Activated CD4-positive, alpha-beta T cell treated with anti-CD3 and anti-CD28 coated beads, Interleukin-2, amount 10 ng/mL, durations not matched to agents 24 days and 14 days (primary cell): ENCODE data around the gene ARHGAP25. TPM values are rescaled to one million over a fixed set of nuclear protein-coding genes. Genes with fewer than 3 reads are reported as not detected.

ENCODE experiments used
- DNase-seq: peaks from one replicate; pipeline ENCODE4 v3.0.0; 2022
- H3K27ac Mint-ChIP-seq: one replicate; pipeline ENCODE4 v1.8.0; 2022; ENCODE audit warnings: mild to moderate bottlenecking, mixed read lengths
- H3K27me3 Mint-ChIP-seq: one replicate; pipeline ENCODE4 v1.8.0; 2022; ENCODE audit warnings: mixed read lengths
- H3K36me3 Mint-ChIP-seq: one replicate; pipeline ENCODE4 v1.8.0; 2022; ENCODE audit warnings: low read depth, mild to moderate bottlenecking, mixed read lengths
- H3K4me1 Mint-ChIP-seq: one replicate; pipeline ENCODE4 v1.8.0; 2021; ENCODE audit warnings: mixed read lengths
- H3K4me3 Mint-ChIP-seq: one replicate; pipeline ENCODE4 v1.8.0; 2022; ENCODE audit warnings: mild to moderate bottlenecking, moderate library complexity, mixed read lengths
- H3K9me3 Mint-ChIP-seq: one replicate; pipeline ENCODE4 v1.8.0; 2021; ENCODE audit warnings: mixed read lengths
- intact Hi-C: fragments of 100-400 bp; cut with micrococcal nuclease; formaldehyde crosslinking; loops from one replicate; pipeline ENCODE4 v1.15.1; 2023
- total RNA-seq: library from RNA; stranded (reverse); gene quantifications from 2 replicates; pipeline ENCODE4 v1.2.3, GENCODE V29; 2022

Gene ARHGAP25
- total RNA-seq, 1 donor from 2014 or later: 37.8 TPM

DNA sequence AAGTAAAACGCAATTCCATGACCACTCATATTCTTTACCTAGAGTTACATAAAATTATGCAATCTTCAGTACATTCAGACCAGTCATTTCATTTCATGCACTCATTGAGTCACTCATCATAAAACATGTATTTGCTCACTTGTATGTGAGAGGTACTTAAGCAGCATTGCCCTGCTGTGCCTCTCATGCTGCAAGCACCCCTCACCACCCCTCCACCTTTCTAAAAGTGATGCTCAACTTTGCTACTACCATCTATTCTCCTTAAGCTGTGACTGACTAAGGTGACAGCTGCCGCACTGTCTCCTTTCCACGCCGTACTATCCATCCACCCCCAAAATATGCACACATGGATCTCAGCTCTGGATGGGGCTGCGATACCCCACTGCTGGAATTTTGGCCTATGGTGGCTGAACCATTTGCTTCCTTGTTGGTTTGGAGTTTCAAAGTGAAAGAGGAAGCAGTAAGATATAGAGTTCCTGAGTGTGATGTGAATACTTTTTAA is 7.2 kb downstream of the ARHGAP25 start:
- intact Hi-C loops: loop anchor here (1.0 to 2.0 kb wide), 2 partner anchors 15 to 22 kb away; no protein-coding TSS in a partner anchor
- peak overlapping the region; percentile 82 for H3K27ac Mint-ChIP-seq
- no peak for DNase-seq

DNA sequence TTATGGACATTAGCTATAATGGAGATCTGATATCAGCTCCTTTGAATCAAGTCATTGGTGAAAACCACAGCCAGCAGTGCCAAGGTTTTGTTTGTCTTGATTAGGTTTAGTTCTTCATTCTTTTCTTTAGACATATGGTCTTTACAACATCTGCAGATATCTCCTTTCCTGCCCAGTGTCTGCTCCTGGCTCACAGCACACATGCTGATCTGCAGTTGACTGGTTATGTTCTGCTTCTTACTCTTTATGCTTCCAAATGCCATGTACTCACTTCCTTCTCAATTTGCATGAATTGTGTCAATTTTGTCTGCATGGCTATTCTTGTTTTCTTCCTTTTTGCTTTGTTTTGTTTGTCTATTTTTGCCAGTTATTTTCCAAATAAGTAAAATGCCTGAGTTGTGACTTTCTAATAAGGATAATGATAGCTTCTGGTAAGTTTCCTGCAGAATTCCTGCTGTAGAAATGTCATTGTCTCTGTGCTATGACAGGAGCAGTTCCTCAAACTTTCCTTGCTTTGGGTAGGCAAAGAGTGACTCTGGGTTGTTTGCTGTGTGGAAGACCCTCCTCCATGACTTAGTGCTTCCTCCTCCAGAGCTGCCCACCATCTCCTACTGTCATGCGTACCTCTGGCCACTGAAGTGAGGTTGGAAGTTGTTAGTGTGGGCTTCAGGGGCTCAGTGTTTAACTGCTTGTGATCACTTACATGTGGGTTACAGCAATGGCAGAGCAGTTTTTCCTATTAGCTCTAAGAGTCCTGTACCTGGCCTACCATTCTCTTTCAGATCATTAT is 8.2 kb downstream of the ARHGAP25 start:
- Mint-ChIP-seq H3K4me1 (peaks cover 88% of the 10 kb centered on the region), H3K4me3 (peak overlapping the region; percentile 59), H3K9me3 (peaks cover 5% of the 10 kb centered on the region), H3K27me3 (no peaks in the 10 kb centered on the region), H3K27ac (peak overlapping the region; percentile 5), H3K36me3 (peaks cover 58% of the 10 kb centered on the region)
- DNase-seq: no peak
- intact Hi-C loops: no loop called here

More for the DNA sequence above, 7.2 kb downstream of the ARHGAP25 start:
- H3K4me3 Mint-ChIP-seq: peak overlapping the region; percentile 74
- peaks cover 5% of the 10 kb centered on the region for H3K9me3 Mint-ChIP-seq
- H3K27me3 Mint-ChIP-seq: no peaks in the 10 kb centered on the region
- H3K4me1 Mint-ChIP-seq: peaks cover 86% of the 10 kb centered on the region
- peaks cover 50% of the 10 kb centered on the region for H3K36me3 Mint-ChIP-seq

DNA sequence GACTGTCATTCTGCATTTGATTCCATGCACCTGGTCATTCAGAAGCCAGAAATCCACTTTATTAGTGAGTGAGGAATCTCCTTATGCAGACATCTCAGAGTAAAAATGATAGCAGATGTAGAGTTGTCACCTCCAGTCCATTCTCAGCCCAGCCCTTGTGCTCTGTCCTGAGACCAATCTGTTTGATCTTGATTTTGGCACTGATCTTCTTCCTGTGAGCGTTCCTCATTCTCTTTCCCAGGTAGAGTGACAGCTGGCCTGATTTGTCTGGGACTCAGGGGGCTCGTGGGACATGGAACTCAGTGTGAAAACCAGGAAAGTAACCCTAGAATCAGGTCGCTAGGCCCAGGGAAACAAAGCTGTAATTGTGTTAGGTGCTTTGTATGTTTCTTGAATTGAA is 8.9 kb downstream of the ARHGAP25 start:
- no peaks in the 10 kb centered on the region for H3K27me3 Mint-ChIP-seq
- peaks cover 5% of the 10 kb centered on the region for H3K9me3 Mint-ChIP-seq
- peaks cover 90% of the 10 kb centered on the region for H3K4me1 Mint-ChIP-seq
- peak overlapping the region; percentile 65 for H3K27ac Mint-ChIP-seq
- H3K36me3 Mint-ChIP-seq: peaks cover 62% of the 10 kb centered on the region
- intact Hi-C loops: no loop called here
- peak overlapping the region; percentile 59 for H3K4me3 Mint-ChIP-seq
- no peak for DNase-seq

DNA sequence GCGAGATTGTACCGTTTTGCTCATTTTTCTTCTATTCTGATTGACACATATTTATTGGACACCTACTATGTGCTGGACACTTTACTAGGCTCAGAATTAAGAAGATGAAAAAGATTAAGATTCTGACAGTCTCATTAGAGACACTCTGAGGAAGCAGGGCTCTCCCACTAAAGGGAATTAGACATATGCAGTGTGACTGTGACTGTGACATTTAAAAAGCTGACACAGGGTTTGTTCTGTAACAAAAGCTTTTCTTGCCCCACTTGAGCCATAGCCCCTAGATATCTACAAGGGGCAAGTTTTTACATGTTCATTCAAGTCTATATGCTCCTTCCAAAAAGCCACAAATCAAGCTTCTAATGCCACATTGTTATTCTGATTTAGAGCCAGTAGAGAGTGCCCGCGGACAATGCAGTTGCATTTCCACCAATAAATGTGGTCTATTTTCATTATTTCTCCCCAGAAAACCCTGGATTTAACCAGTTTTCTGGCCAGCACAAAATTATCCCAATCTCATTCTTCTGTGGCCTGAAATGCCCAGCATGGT is 9.8 kb downstream of the ARHGAP25 start:
- no peak for DNase-seq
- Mint-ChIP-seq H3K27ac (peak overlapping the region; percentile 65), H3K27me3 (no peaks in the 10 kb centered on the region), H3K4me1 (peaks cover 90% of the 10 kb centered on the region), H3K36me3 (peaks cover 59% of the 10 kb centered on the region), H3K4me3 (peak overlapping the region; percentile 59), H3K9me3 (peaks cover 5% of the 10 kb centered on the region)
- intact Hi-C loops: loop anchor here (2.0 kb wide), 1 partner anchor 86 kb away; no protein-coding TSS in a partner anchor

DNA sequence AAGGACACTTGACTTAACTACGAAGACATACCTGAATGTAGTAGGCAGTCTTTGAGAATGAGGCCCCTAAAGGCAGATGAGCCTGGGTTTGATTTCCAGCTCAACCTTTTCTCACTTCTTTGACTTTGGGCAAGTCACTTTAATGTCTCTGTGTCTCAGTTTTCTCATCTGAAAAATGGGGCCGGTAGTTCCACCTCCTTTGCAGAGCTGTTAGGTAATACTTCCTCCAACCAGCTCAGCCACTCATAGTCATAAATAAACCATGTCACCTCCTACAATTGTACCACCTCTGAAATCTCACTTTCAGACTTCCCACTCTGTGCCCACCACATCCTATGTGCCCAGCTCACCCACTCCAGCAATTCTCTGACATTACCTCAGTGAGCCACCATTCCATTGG is 10.4 kb downstream of the ARHGAP25 start:
- no peaks in the 10 kb centered on the region for H3K27me3 Mint-ChIP-seq
- H3K27ac Mint-ChIP-seq: peak overlapping the region; percentile 46
- H3K4me3 Mint-ChIP-seq: peak overlapping the region; percentile 59
- intact Hi-C loops: loop anchor here (1.0 to 2.0 kb wide), 3 partner anchors 8 to 86 kb away; partner anchors contain the start of gene ARHGAP25
- DNase-seq: no peak
- peaks cover 58% of the 10 kb centered on the region for H3K36me3 Mint-ChIP-seq
- peaks cover 84% of the 10 kb centered on the region for H3K4me1 Mint-ChIP-seq
- H3K9me3 Mint-ChIP-seq: peaks cover 5% of the 10 kb centered on the region

DNA sequence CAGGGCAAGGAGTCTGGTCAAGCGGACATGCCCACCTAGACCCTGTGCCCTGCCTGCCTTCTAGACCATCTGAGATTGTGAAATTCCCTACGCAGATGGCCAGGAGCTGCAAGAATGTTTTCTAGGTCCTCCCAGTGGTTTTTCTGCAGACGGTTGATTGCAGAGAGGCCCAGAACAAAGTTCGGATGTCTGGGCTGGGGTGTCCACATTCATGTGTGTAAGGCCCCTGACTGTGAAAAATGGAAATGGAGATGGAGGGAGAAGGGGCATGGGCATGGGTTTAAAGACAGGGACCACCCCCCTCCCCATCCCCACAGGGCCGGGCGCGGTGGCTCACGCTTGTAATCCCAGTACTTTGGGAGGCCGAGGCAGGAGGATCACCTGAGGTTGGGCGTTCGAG is 11.8 kb downstream of the ARHGAP25 start:
- Mint-ChIP-seq H3K9me3 (peaks cover 5% of the 10 kb centered on the region), H3K4me3 (peak overlapping the region; percentile 1), H3K4me1 (peaks cover 82% of the 10 kb centered on the region), H3K27ac (peak overlapping the region; percentile 46), H3K36me3 (peaks cover 49% of the 10 kb centered on the region), H3K27me3 (no peaks in the 10 kb centered on the region)
- peak; percentile 52 for DNase-seq
- intact Hi-C loops: no loop called here

DNA sequence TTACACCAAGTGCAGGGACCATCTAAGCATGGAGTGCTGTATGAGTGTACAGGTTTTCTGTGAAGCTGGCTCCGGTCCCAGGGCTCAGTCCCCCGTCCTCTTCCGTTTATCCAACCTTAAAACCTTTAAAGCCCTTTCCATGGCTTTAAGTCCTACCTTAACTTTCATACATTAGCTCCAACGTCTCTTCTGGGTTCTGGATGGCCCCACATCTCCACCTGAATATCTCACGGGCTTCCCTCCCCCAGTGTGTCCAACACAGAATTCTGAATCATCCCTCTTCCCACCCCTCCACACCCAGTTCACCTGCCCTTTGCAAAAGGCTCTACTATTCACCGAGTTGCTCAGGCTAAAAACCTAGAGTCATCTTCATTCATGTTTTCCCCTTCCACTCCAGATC is 12.8 kb downstream of the ARHGAP25 start:
- H3K27me3 Mint-ChIP-seq: no peaks in the 10 kb centered on the region
- peaks cover 46% of the 10 kb centered on the region for H3K36me3 Mint-ChIP-seq
- peaks cover 82% of the 10 kb centered on the region for H3K4me1 Mint-ChIP-seq
- peak overlapping the region; percentile 49 for H3K27ac Mint-ChIP-seq
- H3K4me3 Mint-ChIP-seq: peak overlapping the region; percentile 31
- intact Hi-C loops: no loop called here
- no peak for DNase-seq
- peaks cover 5% of the 10 kb centered on the region for H3K9me3 Mint-ChIP-seq

DNA sequence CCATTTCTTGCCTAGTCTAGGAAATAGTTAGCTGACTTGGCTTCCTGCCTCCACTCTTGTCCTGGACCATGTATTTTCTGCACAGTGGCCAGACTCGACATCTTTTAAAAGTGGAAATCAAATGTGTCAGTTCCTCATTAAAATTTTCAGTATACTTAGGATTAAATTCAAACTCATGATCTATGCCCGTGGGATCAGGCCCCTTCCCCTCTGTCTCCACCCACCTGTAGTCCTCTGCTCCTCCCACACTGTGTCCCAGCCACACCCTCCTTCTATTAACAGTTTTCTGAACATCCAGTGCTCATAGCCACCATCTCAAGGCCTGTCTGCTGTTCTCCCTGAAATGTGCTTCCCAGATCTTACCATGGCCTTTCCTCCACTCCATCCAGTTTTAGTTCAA is 13.3 kb downstream of the ARHGAP25 start:
- Mint-ChIP-seq H3K4me1 (peaks cover 79% of the 10 kb centered on the region), H3K9me3 (peaks cover 5% of the 10 kb centered on the region), H3K27me3 (no peaks in the 10 kb centered on the region), H3K27ac (peak overlapping the region; percentile 49), H3K4me3 (peak overlapping the region; percentile 31), H3K36me3 (peaks cover 46% of the 10 kb centered on the region)
- DNase-seq: no peak
- intact Hi-C loops: no loop called here

DNA sequence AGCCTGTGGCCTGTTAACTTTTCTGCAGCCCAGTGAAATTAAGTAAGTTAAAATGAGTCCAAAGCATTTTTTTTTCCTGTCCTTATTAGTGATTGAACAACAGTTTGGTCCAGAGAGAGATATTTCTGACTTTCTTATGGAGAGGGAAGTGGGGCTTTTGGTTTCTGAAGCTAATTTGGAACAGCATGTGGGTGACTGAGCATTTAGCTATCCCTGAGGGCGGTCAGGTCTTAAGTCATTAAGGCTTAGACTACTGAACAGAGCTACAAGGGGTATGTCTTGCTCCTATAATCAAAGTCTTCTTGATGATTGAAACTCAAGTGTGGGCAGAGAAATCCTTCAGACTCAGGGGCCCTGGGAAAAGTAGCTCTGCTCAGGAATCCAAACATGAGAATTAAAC is 14.0 kb downstream of the ARHGAP25 start:
- peak overlapping the region; percentile 64 for H3K27ac Mint-ChIP-seq
- DNase-seq: peak; percentile 51
- peaks cover 47% of the 10 kb centered on the region for H3K36me3 Mint-ChIP-seq
- H3K27me3 Mint-ChIP-seq: no peaks in the 10 kb centered on the region
- H3K9me3 Mint-ChIP-seq: peaks cover 5% of the 10 kb centered on the region
- H3K4me3 Mint-ChIP-seq: peak overlapping the region; percentile 31
- intact Hi-C loops: no loop called here
- H3K4me1 Mint-ChIP-seq: peaks cover 79% of the 10 kb centered on the region

DNA sequence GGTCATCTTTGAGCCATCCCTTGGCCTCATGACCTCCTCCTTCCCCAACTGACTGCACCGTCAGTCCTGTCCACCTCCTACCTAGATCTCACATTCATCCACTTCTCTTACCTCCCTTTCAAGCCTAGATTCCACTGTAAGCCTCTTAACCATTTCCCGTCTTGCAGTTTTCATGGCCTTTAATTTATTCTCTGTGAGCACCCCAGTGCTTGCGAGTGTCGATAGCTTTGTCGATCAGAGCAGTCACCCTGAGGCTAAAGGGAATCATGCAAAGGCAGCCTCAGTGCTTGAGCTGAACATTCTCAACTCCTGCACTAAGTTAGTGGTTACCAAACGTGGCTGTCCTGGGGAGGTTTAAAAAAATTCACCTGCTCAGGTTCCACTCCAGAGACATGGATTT is 14.7 kb downstream of the ARHGAP25 start:
- H3K27me3 Mint-ChIP-seq: no peaks in the 10 kb centered on the region
- H3K4me1 Mint-ChIP-seq: peaks cover 77% of the 10 kb centered on the region
- H3K36me3 Mint-ChIP-seq: peaks cover 45% of the 10 kb centered on the region
- peaks cover 5% of the 10 kb centered on the region for H3K9me3 Mint-ChIP-seq
- intact Hi-C loops: no loop called here
- peak; percentile 54 for DNase-seq
- peak overlapping the region; percentile 64 for H3K27ac Mint-ChIP-seq
- no peak overlapping the region for H3K4me3 Mint-ChIP-seq

DNA sequence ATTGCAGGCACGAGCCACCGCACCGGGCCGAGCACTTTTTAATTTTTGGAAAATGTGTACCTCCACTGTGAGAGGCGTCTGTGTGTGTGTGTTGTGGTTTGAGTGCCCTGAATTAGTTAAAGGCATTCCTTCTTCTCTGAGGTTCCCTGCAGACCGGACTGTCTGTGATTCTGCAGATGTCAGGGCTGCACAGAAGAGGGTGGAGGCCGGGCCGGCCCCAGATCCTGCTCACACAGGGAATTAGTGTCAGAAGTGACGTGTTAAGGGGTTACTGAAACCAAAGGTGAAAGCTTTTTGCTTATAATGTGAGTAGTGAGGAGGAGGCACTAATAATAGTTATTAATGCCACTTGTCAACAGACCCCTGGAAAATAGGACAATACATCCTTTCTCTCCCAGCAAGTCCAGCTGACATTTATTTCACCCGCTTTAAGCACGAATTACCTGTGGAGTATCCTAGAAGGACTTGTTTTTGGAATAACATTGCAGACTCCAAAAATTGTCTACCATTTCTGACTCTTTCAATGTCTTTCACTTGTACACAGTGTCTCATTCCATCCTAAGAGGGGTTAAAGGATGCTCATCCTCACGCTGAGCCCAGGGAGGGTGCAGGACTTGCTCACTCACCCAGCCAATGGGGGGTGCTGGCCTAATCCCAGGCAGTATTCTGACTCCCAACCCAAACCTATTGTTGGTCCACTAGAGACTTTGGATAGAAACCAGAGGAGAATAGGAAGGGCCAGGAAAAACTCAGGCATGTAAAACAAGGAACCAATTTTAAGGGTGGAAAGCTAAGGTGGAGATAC is 16.2 kb downstream of the ARHGAP25 start:
- intact Hi-C loops: loop anchor here (1.0 to 2.0 kb wide), 5 partner anchors 14 to 175 kb away; no protein-coding TSS in a partner anchor
- Mint-ChIP-seq H3K4me3 (no peak overlapping the region), H3K36me3 (peaks cover 43% of the 10 kb centered on the region), H3K27me3 (no peaks in the 10 kb centered on the region), H3K4me1 (peaks cover 72% of the 10 kb centered on the region), H3K9me3 (no peaks in the 10 kb centered on the region), H3K27ac (peak overlapping the region; percentile 83)
- DNase-seq: peak; percentile 60

DNA sequence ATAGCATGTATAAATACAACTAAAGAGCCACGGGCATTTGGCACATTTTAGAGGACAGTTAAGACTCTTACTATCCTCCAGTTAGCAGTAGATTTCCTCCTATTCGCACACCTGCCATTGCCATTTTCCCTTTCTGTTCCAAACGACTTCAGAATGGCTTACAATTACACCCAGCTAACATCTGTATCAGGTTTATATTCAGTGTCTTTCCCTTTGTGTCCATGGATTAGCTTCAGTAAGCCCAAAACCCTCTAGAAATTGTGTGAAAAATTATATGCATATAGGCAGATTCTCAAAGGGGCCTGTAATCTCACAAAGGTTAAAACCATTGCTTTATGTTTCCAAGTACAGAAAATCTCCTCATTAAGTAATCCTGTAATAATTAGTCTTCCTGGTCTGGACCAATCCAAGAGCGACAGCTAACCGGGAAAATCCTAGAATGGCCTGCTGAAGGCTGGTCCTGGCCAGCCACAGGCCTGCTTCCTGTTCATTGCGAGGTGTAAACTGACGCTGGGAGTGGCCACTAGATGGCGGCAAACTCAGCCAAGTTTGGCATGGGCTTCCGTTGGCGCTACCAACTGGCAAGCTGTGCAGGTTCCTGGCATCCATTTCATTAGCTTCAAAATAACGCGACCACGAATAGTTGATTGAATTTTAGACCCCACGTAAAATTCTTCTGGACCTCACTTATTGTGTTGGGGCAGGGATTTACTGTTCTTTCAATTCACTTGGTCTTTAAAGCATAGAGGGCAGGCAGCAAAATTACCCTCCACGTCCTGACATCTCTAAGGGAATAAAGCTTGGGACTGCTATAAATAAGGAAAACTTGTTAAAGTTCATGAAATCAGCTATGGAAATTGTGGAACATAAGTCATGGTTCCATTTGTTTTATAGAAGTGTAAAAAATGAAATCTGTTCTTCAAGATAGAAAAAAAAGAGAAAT is 17.1 kb downstream of the ARHGAP25 start:
- H3K9me3 Mint-ChIP-seq: peaks cover 4% of the 10 kb centered on the region
- H3K4me1 Mint-ChIP-seq: peaks cover 73% of the 10 kb centered on the region
- H3K27me3 Mint-ChIP-seq: no peaks in the 10 kb centered on the region
- peaks cover 45% of the 10 kb centered on the region for H3K36me3 Mint-ChIP-seq
- peak overlapping the region; percentile 23 for H3K4me3 Mint-ChIP-seq
- peak overlapping the region; percentile 83 for H3K27ac Mint-ChIP-seq
- intact Hi-C loops: loop anchor here (1.0 to 2.0 kb wide), 6 partner anchors 11 to 174 kb away; no protein-coding TSS in a partner anchor
- DNase-seq: peak; percentile 96
